Parathyroid adenoma (tissue), 2 donors: ENCODE results near the gene RNF182.

ENCODE experiments used
- H2AFZ ChIP-seq: fragments of 300-600 bp; sonication (generic); one replicate; pipeline ENCODE4 v1.7.0; 2017; ENCODE audit warnings: antibody characterized with exemption, mild to moderate bottlenecking
- H3K27ac ChIP-seq: fragments of 300-600 bp; sonication (generic); one replicate; pipeline ENCODE4 v1.7.0; 2017
- H3K27me3 ChIP-seq: fragments of 300-600 bp; sonication (generic); one replicate; pipeline ENCODE4 v1.7.0; 2017; ENCODE audit warnings: low read length; ENCODE audit not compliant: control insufficient read depth, insufficient read depth
- H3K36me3 ChIP-seq: fragments of 300-600 bp; sonication (generic); one replicate; pipeline ENCODE4 v1.7.0; 2017; ENCODE audit warnings: low read length; ENCODE audit not compliant: control insufficient read depth, insufficient read depth
- H3K4me1 ChIP-seq: fragments of 300-600 bp; sonication (generic); one replicate; pipeline ENCODE4 v1.7.0; 2017; ENCODE audit warnings: control low read depth
- H3K4me2 ChIP-seq: fragments of 300-600 bp; sonication (generic); one replicate; pipeline ENCODE4 v1.7.0; 2017; ENCODE audit warnings: low read length
- H3K4me3 ChIP-seq: fragments of 300-600 bp; sonication (generic); one replicate; pipeline ENCODE4 v1.7.0; 2017; ENCODE audit warnings: low read depth, low read length
- H3K79me2 ChIP-seq: fragments of 300-600 bp; sonication (generic); one replicate; pipeline ENCODE4 v1.7.0; 2017; ENCODE audit warnings: control low read depth
- H3K9ac ChIP-seq: fragments of 300-600 bp; sonication (generic); one replicate; pipeline ENCODE4 v1.7.0; 2017; ENCODE audit warnings: mild to moderate bottlenecking
- H3K9me3 ChIP-seq: fragments of 300-600 bp; sonication (generic); one replicate; pipeline ENCODE4 v1.7.0; 2017; ENCODE audit warnings: low read length; ENCODE audit not compliant: control insufficient read depth
- TF ChIP-seq, protein P1 (sequence below): fragments of 300-600 bp; sonication (generic); IDR thresholded peaks from one replicate; pipeline ENCODE4 v1.7.0; 2017; ENCODE audit warnings: antibody characterized with exemption, mild to moderate bottlenecking
- donor health status: primary hyperparathyroidism.

RNF182 gene

DNA sequence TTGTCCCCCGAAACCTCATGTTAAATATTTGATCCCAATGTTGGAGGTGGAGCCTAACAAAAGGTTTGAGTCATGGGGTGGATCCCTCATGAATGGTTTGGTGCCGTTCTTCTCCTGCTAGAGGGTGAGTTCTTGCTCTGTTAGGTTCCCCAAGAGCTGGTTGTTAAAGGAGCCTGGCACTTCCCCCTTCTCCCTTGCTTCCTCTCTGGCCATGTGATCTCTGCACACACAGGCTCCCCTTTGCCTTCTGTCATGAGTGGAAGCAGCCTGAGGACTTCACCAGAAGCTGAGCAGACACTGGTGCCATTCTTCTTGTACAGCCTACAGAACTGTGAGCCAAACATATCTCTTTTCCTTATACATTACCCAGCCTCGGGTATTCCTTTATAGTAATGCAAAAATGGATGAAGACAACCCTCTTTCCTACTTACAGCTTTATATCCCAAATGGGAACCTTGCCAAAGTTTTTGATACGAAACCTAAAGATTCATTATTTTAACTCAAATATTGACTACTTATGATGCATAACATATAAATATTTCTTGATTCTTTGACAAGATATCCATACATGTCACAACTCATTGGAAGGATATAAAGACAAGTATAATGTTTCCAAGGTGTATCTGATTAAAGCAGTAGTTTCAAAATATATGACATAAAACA is 61.0 kb downstream of the RNF182 start:
- no peak overlapping the region for H2AFZ ChIP-seq
- TF ChIP-seq, protein P1, sequence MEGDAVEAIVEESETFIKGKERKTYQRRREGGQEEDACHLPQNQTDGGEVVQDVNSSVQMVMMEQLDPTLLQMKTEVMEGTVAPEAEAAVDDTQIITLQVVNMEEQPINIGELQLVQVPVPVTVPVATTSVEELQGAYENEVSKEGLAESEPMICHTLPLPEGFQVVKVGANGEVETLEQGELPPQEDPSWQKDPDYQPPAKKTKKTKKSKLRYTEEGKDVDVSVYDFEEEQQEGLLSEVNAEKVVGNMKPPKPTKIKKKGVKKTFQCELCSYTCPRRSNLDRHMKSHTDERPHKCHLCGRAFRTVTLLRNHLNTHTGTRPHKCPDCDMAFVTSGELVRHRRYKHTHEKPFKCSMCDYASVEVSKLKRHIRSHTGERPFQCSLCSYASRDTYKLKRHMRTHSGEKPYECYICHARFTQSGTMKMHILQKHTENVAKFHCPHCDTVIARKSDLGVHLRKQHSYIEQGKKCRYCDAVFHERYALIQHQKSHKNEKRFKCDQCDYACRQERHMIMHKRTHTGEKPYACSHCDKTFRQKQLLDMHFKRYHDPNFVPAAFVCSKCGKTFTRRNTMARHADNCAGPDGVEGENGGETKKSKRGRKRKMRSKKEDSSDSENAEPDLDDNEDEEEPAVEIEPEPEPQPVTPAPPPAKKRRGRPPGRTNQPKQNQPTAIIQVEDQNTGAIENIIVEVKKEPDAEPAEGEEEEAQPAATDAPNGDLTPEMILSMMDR = no peak
- no peak overlapping the region for H3K9ac ChIP-seq
- no peaks in the 10 kb centered on the region for H3K27me3 ChIP-seq
- no peak overlapping the region for H3K27ac ChIP-seq
- H3K9me3 ChIP-seq = no peaks in the 10 kb centered on the region
- no peak overlapping the region for H3K4me2 ChIP-seq
- no peaks in the 10 kb centered on the region for H3K79me2 ChIP-seq
- H3K36me3 ChIP-seq = no peaks in the 10 kb centered on the region
- H3K4me1 ChIP-seq = no peaks in the 10 kb centered on the region
- no peak overlapping the region for H3K4me3 ChIP-seq

DNA sequence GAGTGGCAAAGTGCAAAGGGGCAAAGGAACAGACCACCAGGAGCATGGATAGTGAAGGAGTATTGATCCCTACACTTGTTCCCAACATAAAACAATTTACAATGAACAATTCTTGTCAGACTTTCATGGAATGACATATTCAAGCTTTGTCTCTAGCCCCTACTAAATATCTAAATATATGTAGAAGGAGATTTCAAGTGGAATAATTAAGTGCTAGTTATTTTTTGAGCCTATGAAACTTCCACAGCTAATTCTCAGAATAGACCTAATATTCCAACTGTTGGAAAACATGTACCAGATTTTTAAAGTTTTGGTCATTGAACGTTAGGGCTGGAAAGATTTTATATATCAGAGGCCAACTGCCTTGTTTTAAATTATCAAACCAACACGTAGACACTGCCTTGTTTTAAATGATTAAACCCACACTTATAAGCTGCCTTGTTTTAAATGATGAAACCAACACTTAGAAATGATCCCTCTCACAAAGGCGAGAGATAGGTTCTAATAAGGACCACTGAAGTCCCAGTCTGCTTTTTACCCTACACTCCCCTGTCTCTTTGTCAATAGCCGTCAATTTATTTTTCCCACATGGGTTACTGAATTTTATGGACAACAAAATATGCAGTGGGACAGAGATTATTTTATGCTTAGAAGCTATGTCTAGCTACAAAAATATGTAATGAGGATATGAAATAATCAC is 62.1 kb downstream of the RNF182 start:
- Histone ChIP-seq H3K79me2 (no peaks in the 10 kb centered on the region), H3K4me2 (no peak overlapping the region), H3K4me1 (no peaks in the 10 kb centered on the region), H2AFZ (no peak overlapping the region), H3K9me3 (no peaks in the 10 kb centered on the region), H3K36me3 (no peaks in the 10 kb centered on the region), H3K27me3 (no peaks in the 10 kb centered on the region), H3K9ac (no peak overlapping the region), H3K4me3 (no peak overlapping the region), H3K27ac (no peak overlapping the region)
- TF ChIP-seq, protein P1 = no peak

DNA sequence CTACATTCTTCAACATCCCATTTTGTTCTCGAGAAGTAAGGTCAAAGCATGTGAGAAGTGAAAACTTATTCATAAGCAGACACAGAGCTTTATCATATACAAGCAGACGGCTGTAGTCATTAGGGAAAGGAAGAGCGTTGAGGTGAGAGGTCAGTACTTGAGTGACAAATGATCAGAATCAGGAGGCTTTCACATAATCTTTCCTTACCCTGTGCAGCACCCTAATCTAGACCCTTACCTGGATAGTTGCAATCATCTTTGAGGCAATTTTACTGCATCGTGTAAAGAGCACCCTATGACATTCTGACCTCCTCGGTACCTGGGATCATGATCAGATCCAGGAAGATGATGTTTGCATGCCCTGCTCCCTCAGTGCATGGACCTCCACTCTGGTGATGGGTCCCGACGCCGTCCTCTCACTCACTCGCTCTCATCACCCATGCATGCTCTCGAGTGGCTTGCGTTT is 62.7 kb downstream of the RNF182 start:
- no peak overlapping the region for H3K9ac ChIP-seq
- no peaks in the 10 kb centered on the region for H3K36me3 ChIP-seq
- no peaks in the 10 kb centered on the region for H3K4me1 ChIP-seq
- TF ChIP-seq, protein P1 = no peak
- H3K27ac ChIP-seq = no peak overlapping the region
- no peaks in the 10 kb centered on the region for H3K9me3 ChIP-seq
- H3K27me3 ChIP-seq = no peaks in the 10 kb centered on the region
- H3K79me2 ChIP-seq = no peaks in the 10 kb centered on the region
- no peak overlapping the region for H3K4me2 ChIP-seq
- no peak overlapping the region for H2AFZ ChIP-seq
- H3K4me3 ChIP-seq = no peak overlapping the region

DNA sequence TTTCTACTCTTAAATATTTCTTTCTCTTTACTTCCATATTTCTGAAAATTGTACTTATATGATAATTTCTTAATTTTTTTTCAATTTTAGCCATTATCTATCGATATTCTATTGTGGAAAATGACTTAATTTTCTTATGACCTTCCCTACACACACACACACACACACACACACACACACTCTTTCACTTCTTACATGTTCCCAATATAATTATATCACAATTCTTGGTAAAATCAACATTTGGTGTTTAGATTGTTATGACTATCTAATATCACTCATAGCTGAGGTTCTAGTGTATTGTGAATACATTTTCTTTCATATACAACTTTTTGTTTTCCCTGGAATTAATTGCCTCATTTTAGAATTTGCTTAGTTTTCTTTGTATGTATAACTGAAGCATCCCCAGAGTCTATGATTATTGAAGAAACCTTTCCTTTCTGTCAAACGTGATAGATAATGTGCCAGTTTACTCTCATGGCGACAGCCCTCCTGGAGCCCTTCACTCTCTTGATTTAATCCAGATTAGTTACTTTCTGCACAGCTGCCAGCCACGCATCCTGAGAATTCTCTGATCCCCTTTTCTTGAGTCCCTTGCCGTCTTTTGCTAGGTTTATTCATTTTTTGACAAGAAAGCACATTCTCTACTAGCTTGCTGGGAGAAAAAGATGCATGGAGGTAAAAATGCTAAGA is 63.4 kb downstream of the RNF182 start:
- Histone ChIP-seq H3K4me2 (no peak overlapping the region), H3K4me3 (no peak overlapping the region)
- TF ChIP-seq, protein P1 = no peak

More for the DNA sequence above, 63.4 kb downstream of the RNF182 start:
- Histone ChIP-seq H3K9ac (no peak overlapping the region), H3K27me3 (no peaks in the 10 kb centered on the region), H3K36me3 (no peaks in the 10 kb centered on the region), H3K79me2 (no peaks in the 10 kb centered on the region), H3K4me1 (no peaks in the 10 kb centered on the region), H2AFZ (no peak overlapping the region), H3K27ac (no peak overlapping the region), H3K9me3 (no peaks in the 10 kb centered on the region)
